H9 (cell line): ENCODE measurements around the gene ADGB. TPM values are rescaled to one million over a fixed set of nuclear protein-coding genes. Genes with fewer than 3 reads are reported as not detected.

Experiments
- DNase-seq: peaks from one replicate; pipeline ENCODE4 v3.0.0-alpha.2; 2017
- H2AFZ ChIP-seq: one replicate; pipeline ENCODE4 v1.6.1; 2013; ENCODE audit warnings: mild to moderate bottlenecking, low read length, control low read depth, moderate library complexity
- H2AK5ac ChIP-seq: 2 replicates; pipeline ENCODE4 v1.6.1; 2013; ENCODE audit warnings: low read length, control low read depth, mixed read lengths; ENCODE audit not compliant: insufficient read length
- H2BK120ac ChIP-seq: one replicate; pipeline ENCODE4 v1.6.1; 2013; ENCODE audit warnings: low read depth, mild to moderate bottlenecking, low read length, control low read depth, inconsistent platforms; ENCODE audit not compliant: poor library complexity, severe bottlenecking
- H2BK12ac ChIP-seq: 2 replicates; pipeline ENCODE4 v1.6.1; 2013; ENCODE audit warnings: low read length, control low read depth, mixed read lengths, low read depth; ENCODE audit not compliant: insufficient read length
- H2BK15ac ChIP-seq: 2 replicates; pipeline ENCODE4 v1.6.1; 2013; ENCODE audit warnings: low read depth, low read length, control low read depth
- H2BK20ac ChIP-seq: one replicate; pipeline ENCODE4 v1.6.1; 2013; ENCODE audit warnings: low read depth, mild to moderate bottlenecking, low read length, control low read depth, inconsistent platforms; ENCODE audit not compliant: poor library complexity, severe bottlenecking
- H2BK5ac ChIP-seq: 2 replicates; pipeline ENCODE4 v1.6.1; 2013; ENCODE audit warnings: low read length, control low read depth, mixed read lengths; ENCODE audit not compliant: insufficient read length
- H3K14ac ChIP-seq: 2 replicates; pipeline ENCODE4 v1.6.1; 2013; ENCODE audit warnings: low read length, control low read depth; ENCODE audit not compliant: insufficient read depth
- H3K18ac ChIP-seq: 2 replicates; pipeline ENCODE4 v1.6.1; 2013; ENCODE audit warnings: low read depth, mild to moderate bottlenecking, mixed read lengths, low read length, control low read depth; ENCODE audit not compliant: insufficient read length
- H3K23ac ChIP-seq: 2 replicates; pipeline ENCODE4 v1.6.1; 2013; ENCODE audit warnings: low read length, control low read depth, mixed read lengths, low read depth; ENCODE audit not compliant: insufficient read length
- H3K23me2 ChIP-seq: 2 replicates; pipeline ENCODE4 v1.6.1; 2013; ENCODE audit warnings: low read depth, mild to moderate bottlenecking, mixed read lengths, low read length, control low read depth; ENCODE audit not compliant: insufficient read length, poor library complexity, severe bottlenecking
- H3K27ac ChIP-seq: 2 replicates; pipeline ENCODE4 v1.5.1; 2013; ENCODE audit warnings: low read length, control low read depth, mixed read lengths, low read depth; ENCODE audit not compliant: insufficient read length
- H3K27me3 ChIP-seq: 2 replicates; pipeline ENCODE4 v1.6.1; 2013; ENCODE audit warnings: low read length, control low read depth, inconsistent platforms; ENCODE audit not compliant: insufficient read depth
- H3K4ac ChIP-seq: 2 replicates; pipeline ENCODE4 v1.6.1; 2013; ENCODE audit warnings: low read depth, mild to moderate bottlenecking, control low read depth, inconsistent platforms, low read length, moderate library complexity
- H3K4me1 ChIP-seq: 2 replicates; pipeline ENCODE4 v1.6.1; 2013; ENCODE audit warnings: low read length, control low read depth, inconsistent platforms; ENCODE audit not compliant: insufficient read depth
- H3K4me2 ChIP-seq: 2 replicates; pipeline ENCODE4 v1.6.1; 2013; ENCODE audit warnings: low read length, control low read depth, mixed read lengths; ENCODE audit not compliant: insufficient read length, insufficient read depth
- H3K56ac ChIP-seq: 2 replicates; pipeline ENCODE4 v1.6.1; 2013; ENCODE audit warnings: low read depth, mild to moderate bottlenecking, mixed read lengths, low read length, control low read depth; ENCODE audit not compliant: insufficient read length
- H3K79me1 ChIP-seq: 2 replicates; pipeline ENCODE4 v1.6.1; 2013; ENCODE audit warnings: low read depth, mild to moderate bottlenecking, moderate library complexity, low read length, control low read depth, inconsistent platforms; ENCODE audit not compliant: insufficient read depth, poor library complexity, severe bottlenecking
- H3K79me2 ChIP-seq: 2 replicates; pipeline ENCODE4 v1.6.1; 2013; ENCODE audit warnings: low read length, control low read depth, inconsistent platforms; ENCODE audit not compliant: insufficient read depth
- H3K9ac ChIP-seq: 2 replicates; pipeline ENCODE4 v1.6.1; 2013; ENCODE audit warnings: low read length, control low read depth, mixed read lengths; ENCODE audit not compliant: insufficient read length; ENCODE audit errors: extremely low read depth
- H3K9me3 ChIP-seq: one replicate; pipeline ENCODE4 v1.6.1; 2013; ENCODE audit warnings: low read depth, low read length, inconsistent platforms; ENCODE audit not compliant: control insufficient read depth
- H3T11ph ChIP-seq: one replicate; pipeline ENCODE4 v1.6.1; 2013; ENCODE audit warnings: mild to moderate bottlenecking, low read length, control low read depth, inconsistent platforms
- H4K20me1 ChIP-seq: one replicate; pipeline ENCODE4 v1.6.1; 2013; ENCODE audit not compliant: control insufficient read depth, insufficient read length, insufficient read depth
- H4K5ac ChIP-seq: 2 replicates; pipeline ENCODE4 v1.6.1; 2013; ENCODE audit warnings: low read depth, mild to moderate bottlenecking, mixed read lengths, low read length, control low read depth; ENCODE audit not compliant: insufficient read length
- H4K8ac ChIP-seq: replicated peaks from 2 replicates; pipeline ENCODE4 v1.6.1; 2013; ENCODE audit warnings: low read length, control low read depth, mixed read lengths, low read depth; ENCODE audit not compliant: insufficient read length
- H4K91ac ChIP-seq: 2 replicates; pipeline ENCODE4 v1.6.1; 2013; ENCODE audit warnings: low read depth, mild to moderate bottlenecking, moderate library complexity, mixed read lengths, low read length, control low read depth; ENCODE audit not compliant: insufficient read length
- H3K27ac Mint-ChIP-seq, 3 experiments: 2 replicates in 2 of 3; 3 replicates in 1 of 3; pipeline ENCODE4 v1.8.0; 2020 to 2021; ENCODE audit warnings: mixed read lengths in 3 of 3, mild to moderate bottlenecking in 1 of 3, moderate library complexity in 1 of 3
- H3K27me3 Mint-ChIP-seq: 2 replicates; pipeline ENCODE4 v1.8.0; 2021; ENCODE audit warnings: low read depth, mild to moderate bottlenecking, moderate library complexity, mixed read lengths
- H3K36me3 Mint-ChIP-seq, 3 experiments: 2 replicates in 2 of 3; 3 replicates in 1 of 3; pipeline ENCODE4 v1.8.0; 2020 to 2021; ENCODE audit warnings: low read depth in 3 of 3, mixed read lengths in 3 of 3; ENCODE audit not compliant: insufficient read depth in 1 of 3
- H3K4me1 Mint-ChIP-seq, 2 experiments: 2 replicates each; pipeline ENCODE4 v1.8.0; 2020; ENCODE audit warnings: mixed read lengths in 2 of 2
- H3K4me3 Mint-ChIP-seq, 2 experiments: 2 replicates in 1 of 2; 3 replicates in 1 of 2; pipeline ENCODE4 v1.8.0; 2020 to 2021; ENCODE audit warnings: mild to moderate bottlenecking in 2 of 2, mixed read lengths in 2 of 2, moderate library complexity in 1 of 2
- H3K9me3 Mint-ChIP-seq, 2 experiments: 2 replicates in 1 of 2; 3 replicates in 1 of 2; pipeline ENCODE4 v1.8.0; 2020; ENCODE audit warnings: mild to moderate bottlenecking in 2 of 2, mixed read lengths in 2 of 2, moderate library complexity in 1 of 2
- CTCF ChIP-seq: fragments of 200-600 bp; sonication (generic); conservative IDR thresholded peaks from 3 replicates; pipeline ENCODE4 v1.8.0; 2021; ENCODE audit warnings: antibody characterized with exemption, mild to moderate bottlenecking
- WGBS: extraction: QIAGEN DNeasy Blood & Tissue Kit; methylation state at CpG from one replicate; pipeline ENCODE4 v1.1.7; 2013; ENCODE audit warnings: missing lambda C conversion rate, low lambda C conversion rate, mixed read lengths; ENCODE audit not compliant: insufficient read length; ENCODE audit errors: extremely low coverage; 5-methylcytosine and 5-hydroxymethylcytosine counted together
- total RNA-seq: library from RNA; stranded (reverse); gene quantifications from 2 replicates; pipeline ENCODE4 v1.2.1, GENCODE V29; 2021

ADGB gene
- total RNA-seq, 1 experiment from 2014 or later, result not detected

GRCh38 chr6:146719387-146719786 lies 120.6 kb downstream of the ADGB start:
- no peaks in the 10 kb centered on the region for H3K4me1 Mint-ChIP-seq
- no peak overlapping the region for H4K91ac ChIP-seq
- H3K4me3 Mint-ChIP-seq, result no peak overlapping the region
- H2BK15ac ChIP-seq, result no peak overlapping the region
- H3K27me3 ChIP-seq, result no peaks in the 10 kb centered on the region
- H2AK5ac ChIP-seq, result no peak overlapping the region
- no peak overlapping the region for H3K4me2 ChIP-seq
- no peak overlapping the region for H3T11ph ChIP-seq
- H3K23me2 ChIP-seq, result no peaks in the 10 kb centered on the region
- no peaks in the 10 kb centered on the region for H3K79me2 ChIP-seq
- no peak overlapping the region for H2BK5ac ChIP-seq
- H3K56ac ChIP-seq, result no peak overlapping the region
- no CpG with 5 or more reads among the region's 4 CpGs for WGBS
- no peak overlapping the region for H2BK12ac ChIP-seq
- DNase-seq, result no peak
- no peaks in the 10 kb centered on the region for H3K4me1 ChIP-seq
- H2BK20ac ChIP-seq, result no peak overlapping the region
- H3K9me3 ChIP-seq, result no peaks in the 10 kb centered on the region
- no peak overlapping the region for H2BK120ac ChIP-seq
- no peak overlapping the region for H4K8ac ChIP-seq
- H3K14ac ChIP-seq, result no peak overlapping the region
- H3K27ac ChIP-seq, result no peak overlapping the region
- no peak overlapping the region for H4K5ac ChIP-seq
- no peaks in the 10 kb centered on the region for H3K9me3 Mint-ChIP-seq
- no peak overlapping the region for H2AFZ ChIP-seq
- H3K18ac ChIP-seq, result no peak overlapping the region
- no peak overlapping the region for H3K27ac Mint-ChIP-seq
- H4K20me1 ChIP-seq, result no peaks in the 10 kb centered on the region
- H3K4ac ChIP-seq, result no peak overlapping the region
- H3K23ac ChIP-seq, result no peak overlapping the region
- H3K27me3 Mint-ChIP-seq, result no peaks in the 10 kb centered on the region
- no peaks in the 10 kb centered on the region for H3K79me1 ChIP-seq
- TF ChIP-seq CTCF, result no peak
- no peaks in the 10 kb centered on the region for H3K36me3 Mint-ChIP-seq
- H3K9ac ChIP-seq, result no peak overlapping the region
